Measurements from ENCODE around the gene UBE4A.
A peak's percentile ranks its signal among the peaks of the same experiment; 100 is the strongest.

UBE4A gene

DNA sequence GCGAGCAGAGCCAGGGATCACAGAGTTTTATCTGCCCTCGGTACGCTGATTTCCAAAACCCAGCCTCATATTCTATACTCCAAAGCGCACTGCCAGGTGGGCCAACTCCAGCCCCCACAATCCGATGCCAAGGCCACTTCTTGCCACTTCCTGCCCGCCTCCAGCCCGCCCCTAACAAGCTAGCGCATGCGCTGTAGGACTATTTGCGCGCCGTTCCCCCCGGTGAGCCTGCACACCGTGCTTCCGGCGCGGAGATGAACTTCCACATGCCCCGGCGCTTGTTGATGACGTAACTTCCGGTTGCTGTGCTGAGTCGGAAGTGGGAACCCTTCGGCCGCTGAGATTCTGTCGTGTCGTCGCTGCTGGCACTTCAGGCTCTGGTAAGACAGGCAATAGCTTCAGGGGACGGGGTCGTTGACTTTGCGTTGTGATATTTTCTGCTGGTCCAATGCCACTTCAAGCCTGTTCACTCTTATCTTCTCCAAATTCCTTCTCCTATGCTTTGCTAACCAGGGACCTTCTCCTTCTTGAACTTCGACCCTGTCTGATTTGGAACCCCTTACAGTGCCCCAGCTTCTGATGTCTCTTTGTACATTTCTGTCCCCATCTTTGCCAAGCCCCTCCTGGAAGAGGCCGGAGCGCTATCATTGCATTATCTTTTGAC is at the start of gene UBE4A:
UBE4A (plus strand) TSS at position 306 of the 664 bp plus-strand sequence. CDS start 5,481 bp downstream, outside the sequence.
- peak; percentile 99 for DNase-seq

GRCh38 chr11:118310271-118310670 is 49.1 kb upstream of the UBE4A start:
- DNase-seq: no peak

DNA sequence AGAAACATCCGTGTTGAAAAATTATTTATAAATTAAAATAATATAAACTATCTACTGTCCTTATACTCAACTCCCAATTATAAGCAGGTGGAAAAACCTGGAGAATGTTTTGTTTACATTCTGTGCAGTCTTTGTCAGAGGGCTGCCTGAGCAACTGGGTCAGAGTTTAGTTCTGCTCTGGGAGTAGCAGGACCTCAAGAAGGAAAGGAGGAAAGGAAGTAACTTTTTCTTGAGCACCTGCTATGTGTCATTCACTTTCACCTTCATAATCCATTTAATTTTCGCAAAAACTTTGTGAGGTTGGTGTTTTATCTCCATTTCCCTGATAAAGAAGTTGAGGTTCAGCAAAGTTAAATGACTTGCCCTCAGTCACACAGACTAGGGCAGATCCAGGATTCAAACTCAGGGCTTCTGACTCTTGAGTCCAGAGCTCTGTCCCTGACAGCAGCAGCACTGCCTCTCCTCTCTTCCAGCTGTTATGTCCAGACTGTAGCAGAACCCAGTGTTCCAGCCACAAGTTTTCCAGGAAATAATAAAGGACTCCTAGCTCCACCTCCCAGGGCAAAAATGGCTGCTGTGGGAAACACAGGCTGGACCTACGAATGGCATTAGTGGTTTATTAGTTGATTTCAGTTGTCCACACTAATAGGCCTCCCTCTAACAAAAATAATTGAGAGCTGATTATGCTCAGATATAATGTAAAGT is 48.5 kb upstream of the UBE4A start:
- no peak for DNase-seq

DNA sequence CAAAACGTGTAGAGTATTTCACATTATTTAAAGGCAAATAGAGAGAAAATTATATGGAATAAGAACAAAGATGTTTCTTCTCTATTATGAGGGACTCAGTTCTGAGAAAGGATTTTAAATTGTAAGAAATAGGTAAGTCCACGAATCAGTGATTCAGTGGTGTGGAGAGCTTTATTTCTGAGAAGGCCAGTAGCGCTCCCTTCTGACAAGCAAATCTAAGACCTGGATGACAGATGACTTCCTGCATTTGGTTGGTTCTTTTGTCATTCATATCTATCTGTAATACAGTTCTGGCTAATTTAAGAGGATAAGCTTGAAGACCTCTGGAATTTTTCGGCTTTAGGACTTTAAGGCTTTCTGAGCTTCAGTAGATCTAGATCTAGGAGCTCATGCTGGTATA is 47.9 kb upstream of the UBE4A start:
- DNase-seq: no peak

DNA sequence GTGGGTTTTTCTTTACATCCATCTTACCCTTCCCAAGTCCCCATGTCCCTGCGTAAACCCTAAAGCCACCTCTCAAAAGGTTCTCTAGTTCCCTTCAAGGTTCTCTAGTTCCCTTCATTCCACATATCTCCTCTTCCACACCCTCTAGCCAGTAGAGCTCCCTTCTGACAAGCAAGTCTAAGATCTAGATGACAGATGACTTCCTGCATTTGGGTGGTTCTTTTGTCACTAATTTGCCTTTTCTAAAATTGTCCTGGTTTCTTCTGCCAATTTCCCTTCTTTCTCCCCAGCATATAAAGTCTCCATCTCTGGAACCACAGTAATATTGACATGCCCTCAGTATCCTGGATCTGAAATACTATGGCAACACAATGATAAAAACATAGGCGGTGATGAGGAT is 47.1 kb upstream of the UBE4A start:
- no peak for DNase-seq

DNA sequence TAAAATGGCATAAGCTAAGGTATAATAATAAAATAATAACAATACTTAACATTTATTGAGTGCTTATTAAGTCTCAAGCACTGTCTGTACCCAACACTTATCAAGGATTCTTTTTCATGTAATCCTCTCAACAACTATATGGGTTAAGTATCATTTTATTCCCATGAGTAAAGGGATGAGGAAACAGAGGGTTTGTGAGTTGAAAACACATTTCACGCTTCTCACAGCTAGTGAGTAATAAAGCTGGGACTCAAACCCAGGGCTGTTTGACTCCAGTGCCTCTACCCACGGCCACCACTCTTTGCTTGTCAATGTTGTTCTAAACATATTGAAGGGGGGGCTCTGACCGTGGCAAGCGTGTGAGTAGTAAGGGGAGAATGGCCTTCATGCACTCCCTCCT is 46.2 kb upstream of the UBE4A start:
- DNase-seq: no peak

DNA sequence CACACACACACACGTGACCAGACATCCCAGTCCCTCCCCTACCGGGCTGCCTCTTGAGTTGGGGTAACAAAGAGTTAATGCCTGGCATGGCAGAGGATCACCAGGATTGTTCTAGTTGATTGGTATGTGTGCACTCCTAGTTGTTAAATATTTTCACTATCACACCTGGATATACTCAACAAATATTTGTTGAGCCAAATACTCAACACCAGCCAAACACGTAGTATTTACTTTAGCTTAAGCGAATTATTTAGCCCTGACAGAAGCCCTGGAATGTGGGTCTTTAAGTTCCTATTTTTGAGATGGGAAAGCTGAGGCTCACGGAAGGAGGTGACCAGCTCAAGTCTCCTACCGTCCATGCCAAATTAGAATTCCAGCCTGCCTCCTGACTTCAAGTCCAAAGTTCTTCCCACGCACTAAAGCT is 44.4 kb upstream of the UBE4A start:
- no peak for DNase-seq

DNA sequence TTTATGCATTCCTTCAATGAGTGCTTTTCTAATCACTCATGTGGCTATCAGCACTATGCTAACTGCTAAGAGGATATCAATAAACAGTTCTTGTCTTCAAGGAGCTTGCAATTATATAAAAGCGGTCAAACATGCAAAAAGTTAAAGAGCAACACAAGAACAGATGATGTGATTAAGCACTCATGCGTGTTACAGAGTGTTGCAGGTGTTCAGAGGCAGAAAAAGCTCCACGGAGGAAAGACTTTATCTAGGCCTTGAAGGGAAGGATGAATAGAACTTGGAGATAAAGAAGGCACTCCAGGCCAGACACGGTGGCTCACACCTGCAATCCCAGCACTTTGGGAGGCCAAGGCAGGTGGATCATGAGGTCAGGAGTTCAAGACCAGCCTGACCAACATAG is 41.3 kb upstream of the UBE4A start:
- DNase-seq: no peak

GRCh38 chr11:118318581-118319336 is 40.6 kb upstream of the UBE4A start:
- DNase-seq: no peak

GRCh38 chr11:118319337-118319707 is 40.1 kb upstream of the UBE4A start:
- no peak for DNase-seq

DNA sequence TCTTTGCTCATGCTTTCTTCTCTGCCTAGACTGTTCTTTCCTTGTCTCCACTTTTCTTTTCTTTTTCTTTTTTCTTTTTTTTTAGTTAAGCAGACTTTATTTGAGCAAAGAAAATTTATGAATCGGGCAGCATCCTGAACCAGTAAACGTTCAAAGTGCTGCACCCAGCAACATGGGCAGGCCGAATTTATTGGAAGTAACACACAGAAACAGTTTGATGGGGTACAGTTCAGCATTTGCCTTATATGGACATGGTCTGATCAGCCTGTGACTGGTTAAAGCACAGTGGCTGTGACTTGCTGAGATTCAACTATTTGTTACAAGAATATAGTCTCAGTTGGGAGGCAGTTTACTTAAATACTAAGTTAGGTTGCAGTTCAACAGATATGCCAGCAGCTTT is 38.9 kb upstream of the UBE4A start:
- DNase-seq: no peak

DNA sequence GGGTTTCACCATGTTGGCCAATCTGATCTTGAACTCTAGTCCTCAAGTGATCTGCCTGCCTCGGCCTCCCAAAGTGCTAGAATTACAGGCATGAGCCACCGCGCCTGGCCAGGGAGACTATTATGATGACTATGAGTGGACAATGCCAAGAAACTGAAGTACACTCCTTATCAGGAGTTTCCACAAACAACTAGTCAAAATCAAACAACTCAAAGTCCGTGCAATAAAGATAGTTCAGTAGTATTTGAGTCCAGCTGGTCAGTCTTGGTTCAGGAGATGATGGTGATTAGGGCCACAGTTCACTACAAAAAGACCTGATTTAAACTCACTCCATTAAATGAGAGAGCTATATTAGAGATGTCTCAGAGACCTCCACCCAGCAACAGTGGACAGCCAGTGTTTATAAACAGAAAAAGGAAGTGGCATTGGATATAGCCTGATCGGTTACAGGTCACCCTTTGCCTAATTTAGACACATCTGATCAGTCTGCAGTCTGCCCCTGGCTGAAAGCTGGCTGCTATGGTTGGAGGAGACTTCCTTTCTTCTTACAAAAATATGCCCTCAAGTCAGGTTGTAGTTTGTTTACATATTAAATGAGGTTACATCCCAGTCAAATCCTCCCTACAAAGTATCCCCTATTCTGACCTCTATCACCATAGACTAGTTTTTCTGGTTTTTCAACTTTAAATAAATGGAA is 37.9 kb upstream of the UBE4A start:
- no peak for DNase-seq

DNA sequence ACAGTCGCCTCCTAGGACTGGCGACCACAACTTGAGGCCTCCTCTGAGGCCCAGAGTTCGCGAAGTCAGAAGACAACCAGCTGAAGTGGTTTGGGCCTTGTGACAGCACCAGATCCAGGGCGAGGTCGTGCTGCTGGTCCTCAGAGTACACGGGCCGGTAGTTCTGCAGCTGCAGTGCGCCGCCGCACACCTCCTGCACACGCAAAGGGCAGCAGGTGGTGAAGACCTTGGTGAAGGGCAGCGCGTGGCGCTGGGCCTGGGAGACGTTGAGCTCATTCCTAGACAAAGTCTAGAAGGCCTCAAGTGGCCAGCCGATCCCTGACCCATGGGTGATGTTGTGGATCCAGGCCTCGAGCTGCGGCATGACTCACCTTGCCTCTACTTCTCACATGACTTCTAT is 36.7 kb upstream of the UBE4A start:
- no peak for DNase-seq

- no peak for DNase-seq
These were observed 34.1 kb upstream of the UBE4A start for GRCh38 chr11:118325283-118325682.

- no peak for DNase-seq
These were observed 30.7 kb upstream of the UBE4A start for GRCh38 chr11:118328745-118329144.

GRCh38 chr11:118334745-118335144 is 24.7 kb upstream of the UBE4A start:
- DNase-seq: no peak

- DNase-seq: peak; percentile 84 to 89
These were observed 20.8 kb upstream of the UBE4A start for GRCh38 chr11:118338637-118339061.

DNA sequence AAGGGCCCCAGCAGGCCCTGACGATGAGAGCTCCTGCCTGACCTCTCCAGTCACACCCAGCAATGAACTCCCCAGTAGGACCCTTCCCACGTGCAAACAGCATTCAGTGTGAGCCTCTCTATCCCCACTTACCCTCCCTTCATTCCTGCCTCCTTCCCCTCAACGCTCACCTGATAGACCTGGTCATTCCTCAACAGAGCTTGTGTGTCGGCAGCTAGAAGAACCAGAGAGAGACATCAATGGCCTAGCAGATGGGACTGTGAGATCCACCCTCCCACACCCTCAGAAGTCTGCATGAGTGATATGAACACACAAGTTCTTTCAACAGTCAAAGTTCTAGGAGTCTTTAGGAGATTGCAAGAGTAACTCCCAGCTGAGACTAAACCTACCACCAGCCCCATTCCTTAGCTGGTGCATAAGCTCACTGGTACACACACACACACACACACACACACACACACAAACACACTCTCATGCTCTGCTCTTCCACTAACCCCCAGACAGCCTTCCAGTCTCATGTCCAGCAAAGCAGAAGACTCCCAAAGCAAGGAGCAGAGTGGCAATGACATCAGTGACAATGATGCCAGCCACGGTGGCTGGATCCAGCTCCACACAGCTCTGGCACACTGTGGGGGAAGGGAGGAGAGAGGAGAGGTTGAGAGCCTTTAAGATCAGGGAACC is 20.0 kb upstream of the UBE4A start:
- peak in 1 of 2 experiments; percentile 42 for DNase-seq

GRCh38 chr11:118340449-118340848 is 19.0 kb upstream of the UBE4A start:
- no peak for DNase-seq

- no peak for DNase-seq
These were observed 18.1 kb upstream of the UBE4A start for GRCh38 chr11:118341261-118341660.

DNA sequence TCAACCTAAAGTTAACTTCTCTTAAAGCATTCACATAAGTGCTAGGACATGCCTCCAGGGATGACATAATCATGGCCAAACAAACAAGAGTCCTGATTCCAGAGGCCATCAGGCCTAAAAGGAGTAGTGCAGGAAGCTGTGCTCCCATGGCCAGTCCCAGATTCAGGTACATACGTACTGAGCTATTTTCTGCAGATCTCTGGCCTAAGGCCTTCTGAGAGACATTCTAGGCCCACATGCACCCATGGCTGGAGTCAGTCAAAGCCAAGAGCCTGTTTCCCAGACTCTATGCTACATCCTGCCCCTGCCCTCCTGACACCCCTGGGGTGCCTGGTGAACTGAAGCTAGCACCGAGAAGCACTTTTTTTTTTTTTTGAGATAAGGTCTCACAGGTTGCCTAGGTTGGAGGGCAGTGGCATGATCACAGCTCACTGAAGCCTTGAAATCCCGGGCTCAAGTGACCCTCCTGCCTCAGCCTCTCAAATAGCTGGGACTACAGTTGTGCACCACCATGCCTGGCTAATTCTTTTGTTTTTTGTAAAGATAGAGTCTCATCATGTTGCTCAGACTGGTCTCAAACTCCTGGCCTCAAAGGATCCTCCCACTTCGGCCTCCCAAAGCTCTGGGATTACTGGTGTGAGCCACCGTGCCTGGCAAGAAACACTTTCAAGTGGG is 17.4 kb upstream of the UBE4A start:
- DNase-seq: peak in 1 of 2 experiments; percentile 35
